Epithelial cell of esophagus (primary cell): ENCODE results near the gene WDFY4.

Experiments
- DNase-seq: peaks from one replicate; pipeline ENCODE4 v3.0.0; 2010; ENCODE audit warnings: low read depth
- H3K4me3 ChIP-seq: 2 replicates; pipeline ENCODE4 v1.5.1; 2011; ENCODE audit warnings: mild to moderate bottlenecking, low read length, control low read depth
- TF ChIP-seq, protein P1 (sequence below): IDR thresholded peaks from 2 replicates; pipeline ENCODE4 v1.5.1; 2011; ENCODE audit warnings: low read depth, mild to moderate bottlenecking, low read length, control low read depth, inconsistent platforms; ENCODE audit not compliant: insufficient read depth; ENCODE audit errors: missing control alignments

The WDFY4 gene

DNA sequence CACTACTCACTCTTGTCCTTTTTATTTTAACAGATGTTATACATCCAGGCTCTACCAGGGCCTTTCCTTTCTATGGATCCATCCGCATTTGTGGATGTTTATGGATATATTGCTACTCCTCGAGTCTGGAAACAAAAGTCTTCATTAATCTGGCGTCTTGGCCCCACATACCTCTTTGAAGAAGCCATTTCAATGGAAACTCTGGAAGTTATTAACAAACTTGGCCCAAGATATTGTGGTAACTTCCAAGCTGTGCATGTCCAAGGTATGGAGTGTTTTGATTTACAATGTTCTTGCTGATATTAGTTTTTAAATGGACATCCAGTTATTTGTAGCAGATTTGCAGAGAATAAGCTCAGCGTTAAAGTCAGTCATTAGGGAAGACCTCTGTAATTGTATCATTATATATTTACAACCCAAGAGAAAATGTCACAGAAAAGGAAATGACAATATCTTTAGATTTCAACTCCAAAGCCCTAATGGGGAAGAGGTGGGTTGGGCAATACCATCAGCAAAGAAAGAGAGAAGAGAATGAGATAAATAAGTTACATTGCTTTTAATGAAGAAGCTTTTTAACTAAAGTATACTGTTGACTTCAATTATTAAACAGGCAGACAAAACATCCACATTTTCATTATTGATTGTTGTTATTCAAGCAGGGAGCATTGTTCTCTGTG, 102.1 kb downstream of the WDFY4 start:
- no peak overlapping the region for H3K4me3 ChIP-seq
- no peak for DNase-seq
- TF ChIP-seq, protein P1, sequence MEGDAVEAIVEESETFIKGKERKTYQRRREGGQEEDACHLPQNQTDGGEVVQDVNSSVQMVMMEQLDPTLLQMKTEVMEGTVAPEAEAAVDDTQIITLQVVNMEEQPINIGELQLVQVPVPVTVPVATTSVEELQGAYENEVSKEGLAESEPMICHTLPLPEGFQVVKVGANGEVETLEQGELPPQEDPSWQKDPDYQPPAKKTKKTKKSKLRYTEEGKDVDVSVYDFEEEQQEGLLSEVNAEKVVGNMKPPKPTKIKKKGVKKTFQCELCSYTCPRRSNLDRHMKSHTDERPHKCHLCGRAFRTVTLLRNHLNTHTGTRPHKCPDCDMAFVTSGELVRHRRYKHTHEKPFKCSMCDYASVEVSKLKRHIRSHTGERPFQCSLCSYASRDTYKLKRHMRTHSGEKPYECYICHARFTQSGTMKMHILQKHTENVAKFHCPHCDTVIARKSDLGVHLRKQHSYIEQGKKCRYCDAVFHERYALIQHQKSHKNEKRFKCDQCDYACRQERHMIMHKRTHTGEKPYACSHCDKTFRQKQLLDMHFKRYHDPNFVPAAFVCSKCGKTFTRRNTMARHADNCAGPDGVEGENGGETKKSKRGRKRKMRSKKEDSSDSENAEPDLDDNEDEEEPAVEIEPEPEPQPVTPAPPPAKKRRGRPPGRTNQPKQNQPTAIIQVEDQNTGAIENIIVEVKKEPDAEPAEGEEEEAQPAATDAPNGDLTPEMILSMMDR: no peak

DNA sequence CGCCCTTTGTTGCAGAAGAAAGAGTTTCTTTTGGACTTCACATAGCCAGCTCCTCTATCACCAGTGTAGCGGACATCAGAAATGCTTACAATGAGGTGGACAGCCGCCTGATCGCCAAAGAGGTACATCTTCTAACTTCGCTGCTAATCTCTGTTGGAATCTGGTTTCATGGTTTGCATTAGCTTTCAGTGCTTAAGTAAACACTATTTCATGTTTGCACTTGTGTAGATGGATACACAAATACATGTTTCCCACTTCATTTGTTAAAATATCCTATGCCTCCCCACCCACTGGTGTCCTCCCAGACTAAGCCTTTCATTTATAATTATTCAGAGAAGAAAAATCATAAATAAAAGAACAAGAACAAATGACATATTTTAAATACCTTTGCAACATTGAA, 103.9 kb downstream of the WDFY4 start:
- TF ChIP-seq, protein P1: no peak
- H3K4me3 ChIP-seq: no peak overlapping the region
- peak; percentile 8 for DNase-seq

DNA sequence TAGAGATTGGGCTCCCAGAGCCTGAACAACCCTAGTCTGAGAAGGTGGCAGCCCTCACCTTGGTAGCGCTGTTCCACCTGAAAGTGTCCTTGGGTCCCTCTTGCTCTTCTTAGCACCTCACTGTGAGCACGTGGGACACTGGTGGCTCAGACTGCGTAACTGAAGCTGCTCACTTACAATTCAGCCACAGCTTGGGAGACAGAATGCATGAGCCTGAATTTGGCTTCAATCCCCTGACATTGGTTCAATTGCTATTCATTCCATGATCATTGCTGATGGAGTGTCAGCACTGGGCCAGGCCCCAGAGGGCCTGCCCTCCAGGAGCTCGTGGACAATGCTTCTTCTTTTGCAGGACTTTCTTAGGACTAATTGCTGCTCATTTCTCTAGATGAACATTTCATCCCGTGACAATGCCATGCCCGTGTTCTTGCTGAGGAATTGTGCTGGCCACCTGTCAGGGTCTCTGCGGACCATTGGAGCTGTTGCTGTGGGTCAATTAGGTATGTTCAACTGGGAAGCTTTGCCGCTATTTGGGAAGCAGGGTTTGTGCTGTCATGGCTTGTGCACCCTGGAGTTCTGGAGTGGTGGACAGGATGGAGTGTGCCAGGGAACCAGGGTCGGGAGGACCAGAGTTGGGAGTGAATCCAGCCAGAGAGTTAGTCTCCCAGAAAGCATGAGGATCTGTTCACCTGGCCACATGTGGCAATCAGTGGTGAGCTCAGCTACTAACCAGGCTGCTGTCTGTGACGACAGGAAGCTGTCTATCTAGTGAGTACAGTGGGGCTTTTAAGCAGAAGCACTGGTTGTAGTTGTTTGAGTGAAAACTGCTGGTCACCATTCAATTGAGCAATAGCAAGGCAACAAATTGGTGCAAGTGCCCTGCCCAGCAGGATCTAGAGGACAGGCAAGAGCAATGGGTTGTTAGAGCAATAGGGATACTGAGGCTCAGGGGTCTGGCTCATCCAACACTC, 105.1 kb downstream of the WDFY4 start:
- DNase-seq: peak; percentile 39
- TF ChIP-seq, protein P1: no peak

DNA sequence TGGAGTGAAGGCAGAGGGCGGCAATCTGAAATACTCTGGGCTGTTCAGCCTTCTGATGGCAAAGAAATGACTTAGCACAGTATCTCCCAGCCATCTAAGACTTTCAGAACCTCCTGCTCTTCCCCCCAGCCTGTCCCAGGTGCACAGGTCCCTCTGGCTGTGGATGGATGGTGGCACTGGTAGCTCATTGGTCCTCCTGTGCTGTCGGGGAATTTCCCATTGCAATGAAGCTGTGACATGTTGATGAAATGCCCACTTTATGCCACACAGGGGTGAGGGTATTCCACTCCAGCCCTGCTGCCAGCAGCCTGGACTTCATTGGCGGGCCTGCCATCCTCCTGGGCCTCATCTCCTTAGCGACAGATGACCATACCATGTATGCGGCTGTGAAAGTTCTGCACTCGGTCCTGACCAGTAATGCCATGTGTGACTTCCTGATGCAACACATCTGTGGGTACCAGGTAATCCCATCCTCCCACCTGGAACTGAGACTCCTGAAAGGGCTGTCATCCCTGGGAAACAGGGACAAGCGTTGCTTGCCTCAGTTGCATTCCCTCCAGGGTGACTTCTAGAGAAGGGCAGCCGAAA, 105.9 kb downstream of the WDFY4 start:
- DNase-seq: no peak
- TF ChIP-seq, protein P1: no peak
- no peak overlapping the region for H3K4me3 ChIP-seq

More for the DNA sequence above, 105.1 kb downstream of the WDFY4 start:
- H3K4me3 ChIP-seq: no peak overlapping the region

DNA sequence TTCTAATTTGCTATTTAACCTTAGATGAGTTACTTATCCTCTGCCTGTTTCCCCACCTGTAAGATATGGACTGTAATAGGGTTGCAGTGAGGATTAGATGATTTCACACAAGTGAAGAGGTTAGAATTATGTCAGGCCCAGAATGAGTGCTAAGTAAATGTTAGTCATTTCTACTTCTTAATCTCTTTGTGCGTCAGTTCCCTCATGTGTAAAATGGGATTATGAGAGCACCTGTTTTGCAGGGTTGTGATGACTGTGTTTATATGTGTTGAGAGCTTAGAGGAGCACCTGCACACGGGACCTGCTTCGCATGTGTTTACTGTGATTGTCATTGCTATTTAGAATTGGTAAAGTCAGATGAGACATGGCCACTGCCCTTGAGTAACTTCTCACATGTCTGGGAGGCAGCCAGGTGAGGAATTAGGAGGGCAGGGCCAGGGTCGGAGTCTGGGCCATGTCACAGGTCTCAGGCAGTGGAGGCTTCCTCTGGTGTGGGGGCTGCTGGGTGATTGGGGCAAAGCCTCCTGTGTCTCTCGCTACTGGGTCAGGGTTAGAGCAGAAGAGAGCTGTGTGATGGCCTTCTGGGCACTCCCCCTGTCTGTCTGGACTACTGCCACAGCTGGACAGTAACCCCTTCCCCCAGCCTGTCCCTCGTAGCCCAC, 106.7 kb downstream of the WDFY4 start:
- no peak overlapping the region for H3K4me3 ChIP-seq
- peak; percentile 15 for DNase-seq
- TF ChIP-seq, protein P1: no peak

DNA sequence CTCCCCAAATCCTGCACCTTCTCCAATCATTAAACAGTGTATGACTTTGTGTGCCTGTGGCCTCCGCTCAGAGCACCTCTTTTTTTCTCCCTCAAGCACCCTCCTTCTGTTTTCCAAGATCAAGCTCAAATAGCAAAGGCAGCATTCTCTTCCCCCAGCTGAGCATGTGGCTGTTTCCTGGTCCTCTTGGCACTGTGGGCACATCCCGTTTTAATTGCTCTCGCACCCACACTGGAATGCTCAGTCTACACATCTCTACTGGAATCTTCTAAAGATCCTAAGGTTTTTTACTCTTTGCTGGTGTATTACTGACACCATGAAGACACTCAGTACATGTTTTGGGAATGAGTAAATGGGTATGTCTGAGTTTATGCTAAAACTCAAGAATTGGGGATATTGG, 107.4 kb downstream of the WDFY4 start:
- DNase-seq: no peak
- TF ChIP-seq, protein P1: no peak
- H3K4me3 ChIP-seq: no peak overlapping the region
